Measurements from ENCODE around the gene AP5S1.
"Not testable (repeated sequence)": the region's sequence is repeated elsewhere in the genome, so short reads cannot be mapped to it uniquely, and the experiment has no call there.

- TF ChIP-seq HMGXB4 (CRISPR knock-in tag; IDR thresholded peaks at IDR 0.05); ZBTB8A (IDR thresholded peaks at IDR 0.05; ENCODE audit: partially characterized antibody); HMG20A (CRISPR knock-in tag; conservative IDR thresholded peaks at IDR 0.05); PCBP1 (IDR thresholded peaks at IDR 0.05; ENCODE audit: low read depth, low read length, poor library complexity, severe bottlenecking); CHCHD3 (CRISPR knock-in tag; IDR thresholded peaks at IDR 0.05); EP300 (IDR thresholded peaks at IDR 0.05; ENCODE audit: low read length); BRD4 (IDR thresholded peaks at IDR 0.05); MCM5 (IDR thresholded peaks at IDR 0.05; ENCODE audit: low read depth); MAFK (IDR thresholded peaks at IDR 0.05; ENCODE audit: low read length); EZH2 (IDR thresholded peaks at IDR 0.05; ENCODE audit: borderline replicate concordance, low read depth, low read length): not testable (repeated sequence)
- TF ChIP-seq, protein P1, sequence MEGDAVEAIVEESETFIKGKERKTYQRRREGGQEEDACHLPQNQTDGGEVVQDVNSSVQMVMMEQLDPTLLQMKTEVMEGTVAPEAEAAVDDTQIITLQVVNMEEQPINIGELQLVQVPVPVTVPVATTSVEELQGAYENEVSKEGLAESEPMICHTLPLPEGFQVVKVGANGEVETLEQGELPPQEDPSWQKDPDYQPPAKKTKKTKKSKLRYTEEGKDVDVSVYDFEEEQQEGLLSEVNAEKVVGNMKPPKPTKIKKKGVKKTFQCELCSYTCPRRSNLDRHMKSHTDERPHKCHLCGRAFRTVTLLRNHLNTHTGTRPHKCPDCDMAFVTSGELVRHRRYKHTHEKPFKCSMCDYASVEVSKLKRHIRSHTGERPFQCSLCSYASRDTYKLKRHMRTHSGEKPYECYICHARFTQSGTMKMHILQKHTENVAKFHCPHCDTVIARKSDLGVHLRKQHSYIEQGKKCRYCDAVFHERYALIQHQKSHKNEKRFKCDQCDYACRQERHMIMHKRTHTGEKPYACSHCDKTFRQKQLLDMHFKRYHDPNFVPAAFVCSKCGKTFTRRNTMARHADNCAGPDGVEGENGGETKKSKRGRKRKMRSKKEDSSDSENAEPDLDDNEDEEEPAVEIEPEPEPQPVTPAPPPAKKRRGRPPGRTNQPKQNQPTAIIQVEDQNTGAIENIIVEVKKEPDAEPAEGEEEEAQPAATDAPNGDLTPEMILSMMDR (IDR thresholded peaks at IDR 0.05 in 2 of 3, conservative IDR thresholded peaks at IDR 0.05 in 1 of 3; ENCODE audit: insufficient read depth in 2 of 3, low read depth in 1 of 3, low read length in 3 of 3): not testable (repeated sequence)
These were observed 31.1 kb upstream of the AP5S1 start for GRCh38 chr20:3789201-3789600.

All from K562 (cell line).